ENCODE results near the gene FOSL1.

Gene FOSL1

DNA sequence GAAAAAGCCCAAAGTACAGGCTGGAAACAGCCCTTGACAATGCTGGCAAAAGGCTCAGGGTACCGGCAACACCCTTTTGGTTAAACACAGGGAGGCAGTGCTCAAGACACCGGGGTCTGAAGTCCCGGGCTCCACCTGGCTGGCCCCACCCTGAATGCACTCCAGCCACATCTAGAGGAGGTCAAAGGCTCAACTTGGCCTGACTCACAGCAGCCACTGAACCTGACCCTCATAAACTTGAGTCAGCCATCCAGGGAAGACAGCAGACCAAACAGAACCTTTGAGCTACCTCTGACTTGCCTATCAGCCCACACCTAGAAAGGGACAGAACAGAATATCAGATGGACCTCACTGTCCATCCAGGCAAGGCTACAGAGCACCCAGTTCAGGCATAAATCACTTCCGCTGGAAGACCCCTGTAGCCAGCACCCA, 46.0 kb downstream of the FOSL1 start:
- Histone ChIP-seq H2AFZ (ENCODE audit: low read length) (no peak overlapping the region), H4K20me1 (ENCODE audit: insufficient read depth, low read length) (peaks cover 5% of the 10 kb centered on the region; the same call in 1 of the 2 replicates), H3K36me3 (ENCODE audit: insufficient read depth, low read length) (peaks cover 67% of the 10 kb centered on the region), H3K27me3 (ENCODE audit: insufficient read depth, low read length) (no peaks in the 10 kb centered on the region), H3K79me2 (ENCODE audit: insufficient read depth, low read length) (peaks cover 17% of the 10 kb centered on the region), H3K4me2 (ENCODE audit: low read length) (no peak overlapping the region), H3F3A (ENCODE audit: insufficient read depth, low read length) (0 out of 2 replicates have a peak, but pooled peaks cover 5% of the 10 kb centered on the region), H3K27ac (ENCODE audit: low read depth, low read length, poor library complexity, severe bottlenecking) (no peak overlapping the region), H3K9me2 (ENCODE audit: low read depth, low read length) (no peaks in the 10 kb centered on the region), H3K4me3 (ENCODE audit: low read depth, low read length, poor library complexity, severe bottlenecking) (no peak overlapping the region), H3K9me3 (ENCODE audit: low read length) (no peaks in the 10 kb centered on the region), H3K4me1 (ENCODE audit: insufficient read depth, low read length, severe bottlenecking) (peaks cover 15% of the 10 kb centered on the region), H3K9ac (ENCODE audit: low read length) (no peak overlapping the region)
- no peak for TF ChIP-seq EZH2 (IDR thresholded peaks at IDR 0.05; ENCODE audit: borderline replicate concordance, low read length)

GRCh38 chr11:65853246-65853979, 46.8 kb downstream of the FOSL1 start:
- Histone ChIP-seq H2AFZ (ENCODE audit: low read length) (no peak overlapping the region), H3K79me2 (ENCODE audit: insufficient read depth, low read length) (peaks cover 17% of the 10 kb centered on the region), H4K20me1 (ENCODE audit: insufficient read depth, low read length) (peaks cover 5% of the 10 kb centered on the region; the same call in 1 of the 2 replicates), H3K4me1 (ENCODE audit: insufficient read depth, low read length, severe bottlenecking) (peaks cover 8% of the 10 kb centered on the region), H3F3A (ENCODE audit: insufficient read depth, low read length) (no peaks in the 10 kb centered on the region), H3K4me2 (ENCODE audit: low read length) (no peak overlapping the region), H3K9ac (ENCODE audit: low read length) (no peak overlapping the region), H3K9me2 (ENCODE audit: low read depth, low read length) (no peaks in the 10 kb centered on the region), H3K36me3 (ENCODE audit: insufficient read depth, low read length) (peaks cover 67% of the 10 kb centered on the region), H3K9me3 (ENCODE audit: low read length) (no peaks in the 10 kb centered on the region), H3K4me3 (ENCODE audit: low read depth, low read length, poor library complexity, severe bottlenecking) (no peak overlapping the region), H3K27me3 (ENCODE audit: insufficient read depth, low read length) (no peaks in the 10 kb centered on the region), H3K27ac (ENCODE audit: low read depth, low read length, poor library complexity, severe bottlenecking) (no peak overlapping the region)
- TF ChIP-seq EZH2 (IDR thresholded peaks at IDR 0.05; ENCODE audit: borderline replicate concordance, low read length) (no peak), CTCF (IDR thresholded peaks at IDR 0.05; ENCODE audit: low read length) (no peak; the same call in 1 of the 2 replicates)

DNA sequence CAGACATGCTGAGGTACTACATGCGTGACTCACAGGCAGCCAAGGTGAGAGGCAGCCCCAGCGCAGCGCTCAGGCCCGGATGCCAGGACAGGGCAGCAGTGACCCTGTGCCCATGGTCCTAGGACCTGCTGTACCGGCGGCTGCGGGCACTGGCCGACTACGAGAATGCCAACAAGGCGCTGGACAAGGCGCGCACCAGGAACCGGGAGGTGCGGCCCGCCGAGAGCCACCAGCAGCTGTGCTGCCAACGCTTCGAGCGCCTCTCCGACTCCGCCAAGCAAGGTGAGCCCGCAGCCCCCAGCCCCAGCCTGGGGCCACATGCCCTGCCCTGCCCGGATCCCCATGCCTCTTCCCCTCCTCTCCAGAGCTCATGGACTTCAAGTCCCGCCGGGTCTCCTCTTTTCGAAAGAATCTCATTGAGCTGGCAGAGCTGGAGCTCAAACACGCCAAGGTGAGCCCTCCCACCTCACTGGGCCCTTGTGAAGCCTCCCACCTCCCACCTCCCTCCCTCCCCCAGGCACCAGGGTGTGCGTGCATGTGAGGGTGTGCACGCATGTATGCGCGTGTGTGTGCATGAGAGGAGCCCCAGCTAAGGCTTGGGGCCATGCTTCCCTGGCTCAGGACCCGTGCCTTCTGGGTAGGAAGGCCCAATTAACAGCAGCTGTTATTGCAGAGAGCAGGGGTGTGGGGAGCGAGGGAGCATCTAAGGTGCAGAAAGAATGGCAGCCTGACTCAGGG, 47.5 kb downstream of the FOSL1 start:
- H3K4me2 ChIP-seq (ENCODE audit: low read length): no peak overlapping the region
- H3K36me3 ChIP-seq (ENCODE audit: insufficient read depth, low read length): peaks cover 67% of the 10 kb centered on the region
- H3K9ac ChIP-seq (ENCODE audit: low read length): no peak overlapping the region
- peaks cover 5% of the 10 kb centered on the region; the same call in 1 of the 2 replicates for H4K20me1 ChIP-seq (ENCODE audit: insufficient read depth, low read length)
- no peaks in the 10 kb centered on the region for H3F3A ChIP-seq (ENCODE audit: insufficient read depth, low read length)
- no peaks in the 10 kb centered on the region for H3K27me3 ChIP-seq (ENCODE audit: insufficient read depth, low read length)
- no peak for TF ChIP-seq CTCF (IDR thresholded peaks at IDR 0.05; ENCODE audit: low read length)
- TF ChIP-seq EZH2 (IDR thresholded peaks at IDR 0.05; ENCODE audit: borderline replicate concordance, low read length): no peak
- no peak overlapping the region for H3K27ac ChIP-seq (ENCODE audit: low read depth, low read length, poor library complexity, severe bottlenecking)
- peaks cover 8% of the 10 kb centered on the region for H3K4me1 ChIP-seq (ENCODE audit: insufficient read depth, low read length, severe bottlenecking)
- H3K79me2 ChIP-seq (ENCODE audit: insufficient read depth, low read length): peaks cover 17% of the 10 kb centered on the region
- H3K4me3 ChIP-seq (ENCODE audit: low read depth, low read length, poor library complexity, severe bottlenecking): no peak overlapping the region
- no peaks in the 10 kb centered on the region for H3K9me3 ChIP-seq (ENCODE audit: low read length)
- H2AFZ ChIP-seq (ENCODE audit: low read length): no peak overlapping the region
- H3K9me2 ChIP-seq (ENCODE audit: low read depth, low read length): no peaks in the 10 kb centered on the region
